HepG2 (cell line): ENCODE data around the gene TP53I3. TPM values are rescaled to one million over a fixed set of nuclear protein-coding genes. Genes with fewer than 3 reads are reported as not detected.
A peak's percentile ranks its signal among the peaks of the same experiment; 100 is the strongest.

ENCODE experiments used
- ATF3 ChIP-seq: sonication (generic); formaldehyde crosslinking; IDR thresholded peaks from 2 replicates; pipeline ENCODE4 v1.4.0; 2020; ENCODE audit warnings: missing genetic modification reagents
- BCL3 ChIP-seq: sonication (generic); formaldehyde crosslinking; IDR thresholded peaks from 2 replicates; pipeline ENCODE4 v1.5.1; 2020; ENCODE audit warnings: mild to moderate bottlenecking, missing genetic modification reagents, moderate library complexity
- GLMP ChIP-seq: sonication (generic); formaldehyde crosslinking; IDR thresholded peaks from 2 replicates; pipeline ENCODE4 v1.9.0; 2021; ENCODE audit warnings: missing genetic modification reagents, mild to moderate bottlenecking, borderline replicate concordance
- IRF1 ChIP-seq: sonication (generic); formaldehyde crosslinking; IDR thresholded peaks from 2 replicates; pipeline ENCODE4 v1.4.0; 2020; ENCODE audit warnings: low read depth, mild to moderate bottlenecking, missing genetic modification reagents
- MAX ChIP-seq: IDR thresholded peaks from 2 replicates; pipeline ENCODE4 v1.6.1; 2012; ENCODE audit warnings: inconsistent platforms
- NCOA2 ChIP-seq: sonication (generic); formaldehyde crosslinking; IDR thresholded peaks from 2 replicates; pipeline ENCODE4 v1.8.0; 2022; ENCODE audit warnings: inconsistent platforms
- PAX8 ChIP-seq: sonication (generic); formaldehyde crosslinking; IDR thresholded peaks from 2 replicates; pipeline ENCODE4 v1.8.0; 2022; ENCODE audit warnings: mild to moderate bottlenecking, missing genetic modification reagents, borderline replicate concordance
- PLSCR1 ChIP-seq: sonication (generic); formaldehyde crosslinking; IDR thresholded peaks from 2 replicates; pipeline ENCODE4 v1.5.0; 2020; ENCODE audit warnings: missing genetic modification reagents, mild to moderate bottlenecking, borderline replicate concordance
- RFXAP ChIP-seq: sonication (generic); formaldehyde crosslinking; IDR thresholded peaks from 2 replicates; pipeline ENCODE4 v1.4.0; 2020; ENCODE audit warnings: missing genetic modification reagents, borderline replicate concordance
- SIX4 ChIP-seq: sonication (generic); formaldehyde crosslinking; IDR thresholded peaks from 2 replicates; pipeline ENCODE4 v1.4.0; 2020; ENCODE audit warnings: missing genetic modification reagents
- TOE1 ChIP-seq: sonication (generic); formaldehyde crosslinking; IDR thresholded peaks from 2 replicates; pipeline ENCODE4 v1.4.0; 2020; ENCODE audit warnings: mild to moderate bottlenecking, missing genetic modification reagents
- TRIM22 ChIP-seq: fragments of 450-650 bp; IDR thresholded peaks from 2 replicates; pipeline ENCODE4 v1.6.1; 2017
- U2AF2 ChIP-seq: fragments of 200-400 bp; formaldehyde crosslinking; IDR thresholded peaks from 2 replicates; pipeline ENCODE4 v1.6.1; 2017; ENCODE audit warnings: low read depth, mild to moderate bottlenecking, low read length
- YEATS4 ChIP-seq: sonication (generic); formaldehyde crosslinking; IDR thresholded peaks from 2 replicates; pipeline ENCODE4 v1.4.0; 2020; ENCODE audit warnings: missing genetic modification reagents, borderline replicate concordance
- ZBTB38 ChIP-seq: sonication (generic); formaldehyde crosslinking; IDR thresholded peaks from 2 replicates; pipeline ENCODE4 v1.5.1; 2020; ENCODE audit warnings: mild to moderate bottlenecking, missing genetic modification reagents
- ZNF276 ChIP-seq: sonication (generic); formaldehyde crosslinking; IDR thresholded peaks from 2 replicates; pipeline ENCODE4 v1.4.0; 2020; ENCODE audit warnings: mild to moderate bottlenecking, low read depth, missing genetic modification reagents
- ZNF577 ChIP-seq: sonication (generic); formaldehyde crosslinking; IDR thresholded peaks from 2 replicates; pipeline ENCODE4 v1.4.0; 2020; ENCODE audit warnings: mild to moderate bottlenecking, low read depth, missing genetic modification reagents, borderline replicate concordance
- ZNF740 ChIP-seq: sonication (generic); formaldehyde crosslinking; IDR thresholded peaks from 2 replicates; pipeline ENCODE4 v1.4.0; 2020; ENCODE audit warnings: missing genetic modification reagents
- ZSCAN20 ChIP-seq: sonication (generic); formaldehyde crosslinking; IDR thresholded peaks from 2 replicates; pipeline ENCODE4 v1.4.0; 2020; ENCODE audit warnings: missing genetic modification reagents, mild to moderate bottlenecking, borderline replicate concordance
- polyA plus RNA-seq, 8 experiments: library from polyadenylated mRNA; depleted of rRNA in 3 of 8; stranded (reverse) in 7 of 8; unstranded in 1 of 8; fragments of >200 nt; fragmentation: Illumina TruSeq in 4 of 8; extraction: Trizol in 4 of 8; gene quantifications; 2 replicates each; pipeline versions ENCODE4 v1.2.1 to v1.2.3, GENCODE V29; 2011 to 2016; ENCODE audit warnings: low read depth in 4 of 8, missing spikeins in 1 of 8, mixed read lengths in 1 of 8; ENCODE audit not compliant: insufficient read depth in 1 of 8
- total RNA-seq, 5 experiments: library from RNA; depleted of rRNA; stranded (reverse); fragments of >200 nt; fragmentation: Illumina TruSeq; extraction: Trizol; gene quantifications; 2 replicates each; pipeline ENCODE4 v1.2.3, GENCODE V29; 2016; ENCODE audit warnings: low read depth in 1 of 5

TP53I3 gene
- total and polyA plus RNA-seq, 2 of the 13 experiments (the other 11 are each of a cell fraction or from before 2014, with no cell fraction given) = 25.0 to 44.1 TPM

GRCh38 chr2:24084386-24085199, at the start of gene TP53I3 (continued):
- TF ChIP-seq ZBTB38 (peak; percentile 81), TOE1 (CRISPR knock-in tag) (0 out of 2 replicates have a peak, but pooled peaks have one; percentile 33), ATF3 (CRISPR knock-in tag) (no peak; the same call in 1 of the 2 replicates), TRIM22 (no peak), SIX4 (CRISPR knock-in tag) (no peak), GLMP (CRISPR knock-in tag) (no peak), RFXAP (CRISPR knock-in tag) (0 out of 2 replicates have a peak, but pooled peaks have one; percentile 0), ZNF577 (CRISPR knock-in tag) (no peak), ZNF740 (CRISPR knock-in tag) (no peak), MAX (no peak), PAX8 (CRISPR knock-in tag) (0 out of 2 replicates have a peak, but pooled peaks have one; percentile 97), IRF1 (no peak; the same call in 1 of the 2 replicates), PLSCR1 (no peak), BCL3 (peak; percentile 26; the same call in 1 of the 2 replicates), U2AF2 (no peak), ZSCAN20 (CRISPR knock-in tag) (peak; percentile 59; the same call in 1 of the 2 replicates), YEATS4 (CRISPR knock-in tag) (peak; percentile 95), ZNF276 (peak; percentile 4; the same call in 1 of the 2 replicates), NCOA2 (CRISPR knock-in tag) (0 out of 2 replicates have a peak, but pooled peaks have one; percentile 17)
